GM19043 (cell line): Measurements from ENCODE around the gene COX20.
"Not testable (repeated sequence)": the region's sequence is repeated elsewhere in the genome, so short reads cannot be mapped to it uniquely, and the experiment has no call there.

Source experiments
- ATAC-seq: cut with Tn5 transposase; IDR thresholded peaks from one replicate; pipeline ENCODE4 v1.9.1; 2021; ENCODE audit warnings: low read depth; ENCODE audit not compliant: unreplicated experiment

The COX20 gene

GRCh38 chr1:244821134-244821533 is 14.3 kb upstream of the COX20 start:
- no peak for ATAC-seq

- no peak for ATAC-seq
Measured at GRCh38 chr1:244822878-244823277, 12.6 kb upstream of the COX20 start.

GRCh38 chr1:244826712-244827111 is 8.7 kb upstream of the COX20 start:
- no peak for ATAC-seq

- no peak for ATAC-seq
Measured at GRCh38 chr1:244830639-244831038, 4.8 kb upstream of the COX20 start.

GRCh38 chr1:244833260-244833659 is 2.2 kb upstream of the COX20 start:
- ATAC-seq = not testable (repeated sequence)

- ATAC-seq = peak; percentile 7
Measured at GRCh38 chr1:244833734-244834542, 1.5 kb upstream of the COX20 start.

- ATAC-seq = peak; percentile 56
Measured at GRCh38 chr1:244834543-244835275, 749 bp upstream of the COX20 start.

GRCh38 chr1:244836135-244836521 is 670 bp downstream of the COX20 start:
- no peak for ATAC-seq

GRCh38 chr1:244836584-244836983 is 1.1 kb downstream of the COX20 start:
- no peak for ATAC-seq

GRCh38 chr1:244837597-244838258 is 2.3 kb downstream of the COX20 start:
- ATAC-seq = no peak

- no peak for ATAC-seq
Measured at GRCh38 chr1:244839656-244840055, 4.2 kb downstream of the COX20 start.

- no peak for ATAC-seq
Measured at GRCh38 chr1:244840219-244840794, 4.8 kb downstream of the COX20 start.

- no peak for ATAC-seq
Measured at GRCh38 chr1:244841273-244841927, 5.9 kb downstream of the COX20 start.

- no peak for ATAC-seq
Measured at GRCh38 chr1:244843148-244843978, 7.9 kb downstream of the COX20 start.

GRCh38 chr1:244844155-244845121 is 9.0 kb downstream of the COX20 start:
- ATAC-seq = no peak

GRCh38 chr1:244846653-244847052 is 11.2 kb downstream of the COX20 start:
- no peak for ATAC-seq

GRCh38 chr1:244849189-244849866 is 13.9 kb downstream of the COX20 start:
- ATAC-seq = no peak
